WI38 (cell line): Measurements from ENCODE around the gene SLC39A11.
A peak's percentile ranks its signal among the peaks of the same experiment; 100 is the strongest.

Source experiments
- H3K4me3 ChIP-seq: 2 replicates; pipeline ENCODE4 v1.5.1; 2011; ENCODE audit warnings: low read depth, mild to moderate bottlenecking, control low read depth, low read length
- CTCF ChIP-seq: IDR thresholded peaks from 2 replicates; pipeline ENCODE4 v1.5.1; 2012; ENCODE audit warnings: low read depth, mild to moderate bottlenecking, control low read depth, low read length

SLC39A11 gene

GRCh38 chr17:72662827-72663190, 429.7 kb downstream of the SLC39A11 start:
- no peak overlapping the region for H3K4me3 ChIP-seq
- TF ChIP-seq CTCF = no peak

- H3K4me3 ChIP-seq = no peak overlapping the region
- no peak for TF ChIP-seq CTCF
These were observed 430.3 kb downstream of the SLC39A11 start for GRCh38 chr17:72661945-72662826.

- no peak overlapping the region for H3K4me3 ChIP-seq
- peak; percentile 6; the same call in 1 of the 2 replicates for TF ChIP-seq CTCF
These were observed 431.2 kb downstream of the SLC39A11 start for GRCh38 chr17:72661116-72661944.

GRCh38 chr17:72660274-72661115, 432.0 kb downstream of the SLC39A11 start:
- no peak for TF ChIP-seq CTCF
- H3K4me3 ChIP-seq = no peak overlapping the region

GRCh38 chr17:72659811-72660210, 432.7 kb downstream of the SLC39A11 start:
- TF ChIP-seq CTCF = no peak
- H3K4me3 ChIP-seq = no peak overlapping the region

GRCh38 chr17:72658675-72659074, 433.8 kb downstream of the SLC39A11 start:
- no peak for TF ChIP-seq CTCF
- no peak overlapping the region for H3K4me3 ChIP-seq
